Lower leg skin (tissue), 4 donors: ENCODE measurements around the gene PCA3. TPM values are rescaled to one million over a fixed set of nuclear protein-coding genes. Genes with fewer than 3 reads are reported as not detected.

Experiments
- DNase-seq, 2 donors: peaks; one replicate each; pipeline ENCODE4 v3.0.0-alpha.2; 2019; ENCODE audit warnings: low spot score in 2 of 2
- H3K4me3 ChIP-seq: fragments of 200-600 bp; sonication (generic); 2 replicates; pipeline ENCODE4 v1.5.1; 2017; ENCODE audit warnings: mild to moderate bottlenecking, low read depth; ENCODE audit not compliant: poor library complexity, severe bottlenecking
- POLR2A ChIP-seq, 2 donors: fragments of 450-650 bp; IDR thresholded peaks; one replicate each; pipeline ENCODE4 v1.6.1; 2016 to 2017; ENCODE audit warnings: antibody characterized with exemption in 2 of 2, mild to moderate bottlenecking in 1 of 2, moderate library complexity in 1 of 2
- WGBS, 2 donors: methylation state at CpG; one replicate each; pipeline ENCODE4 v1.1.5; 2018; 5-methylcytosine and 5-hydroxymethylcytosine counted together
- intact Hi-C: fragments of 100-400 bp; cut with DNase I; formaldehyde crosslinking; loops from one replicate; pipeline ENCODE4 v1.15.0; 2023; ENCODE audit warnings: low total_unique reads
- total RNA-seq, 4 donors: library from RNA; depleted of rRNA; stranded (reverse); fragments of >200 nt; gene quantifications; one replicate each; pipeline ENCODE4 v1.1.0, GENCODE V29; 2016
- TF ChIP-seq, protein P1 (sequence below), 3 donors: fragments of 450-650 bp; IDR thresholded peaks; one replicate each; pipeline ENCODE4 v1.5.1; 2016; ENCODE audit warnings: antibody characterized with exemption in 3 of 3, mild to moderate bottlenecking in 3 of 3, moderate library complexity in 2 of 3

Gene PCA3
- total RNA-seq, 4 donors from 2014 or later, result not detected

DNA sequence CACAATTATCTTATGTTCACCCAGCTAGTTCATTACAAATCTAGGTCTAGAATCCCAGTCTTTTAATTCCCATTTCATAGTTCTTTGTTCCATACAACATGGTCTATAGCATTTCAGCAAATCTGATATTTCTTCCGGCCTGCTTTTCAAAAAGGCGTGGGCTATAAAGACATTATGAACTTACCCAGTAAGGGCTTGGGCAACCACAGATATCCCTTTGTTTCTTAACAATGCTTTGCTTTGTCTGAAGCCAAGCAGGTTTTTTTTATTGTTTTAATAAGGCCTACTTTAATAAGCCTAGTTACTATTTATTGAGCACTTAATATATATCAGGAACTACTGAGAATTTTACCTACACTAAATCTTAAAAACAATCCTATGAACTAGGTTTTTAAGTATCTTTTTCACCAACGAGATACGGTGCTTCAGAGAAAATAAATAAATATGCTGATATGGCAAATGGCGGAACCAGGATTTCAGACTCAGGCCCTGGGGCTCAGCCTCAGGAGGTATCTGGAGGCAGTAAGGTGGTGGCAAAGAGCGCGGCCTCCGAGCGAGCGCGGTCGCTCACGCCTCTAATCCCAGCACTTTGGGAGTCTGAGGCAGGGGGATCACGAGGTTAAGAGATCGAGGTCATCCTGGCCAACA is 29.7 kb downstream of the PCA3 start:
- no peak for TF ChIP-seq POLR2A (IDR thresholded peaks at IDR 0.05)
- TF ChIP-seq, protein P1, sequence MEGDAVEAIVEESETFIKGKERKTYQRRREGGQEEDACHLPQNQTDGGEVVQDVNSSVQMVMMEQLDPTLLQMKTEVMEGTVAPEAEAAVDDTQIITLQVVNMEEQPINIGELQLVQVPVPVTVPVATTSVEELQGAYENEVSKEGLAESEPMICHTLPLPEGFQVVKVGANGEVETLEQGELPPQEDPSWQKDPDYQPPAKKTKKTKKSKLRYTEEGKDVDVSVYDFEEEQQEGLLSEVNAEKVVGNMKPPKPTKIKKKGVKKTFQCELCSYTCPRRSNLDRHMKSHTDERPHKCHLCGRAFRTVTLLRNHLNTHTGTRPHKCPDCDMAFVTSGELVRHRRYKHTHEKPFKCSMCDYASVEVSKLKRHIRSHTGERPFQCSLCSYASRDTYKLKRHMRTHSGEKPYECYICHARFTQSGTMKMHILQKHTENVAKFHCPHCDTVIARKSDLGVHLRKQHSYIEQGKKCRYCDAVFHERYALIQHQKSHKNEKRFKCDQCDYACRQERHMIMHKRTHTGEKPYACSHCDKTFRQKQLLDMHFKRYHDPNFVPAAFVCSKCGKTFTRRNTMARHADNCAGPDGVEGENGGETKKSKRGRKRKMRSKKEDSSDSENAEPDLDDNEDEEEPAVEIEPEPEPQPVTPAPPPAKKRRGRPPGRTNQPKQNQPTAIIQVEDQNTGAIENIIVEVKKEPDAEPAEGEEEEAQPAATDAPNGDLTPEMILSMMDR (IDR thresholded peaks at IDR 0.05), result no peak
- DNase-seq, result no peak
- intact Hi-C loops, result no loop called here
- 92 to 96% methylated on average over 15 of the region's 15 CpGs for WGBS, 2 donors
- no peak overlapping the region for H3K4me3 ChIP-seq

DNA sequence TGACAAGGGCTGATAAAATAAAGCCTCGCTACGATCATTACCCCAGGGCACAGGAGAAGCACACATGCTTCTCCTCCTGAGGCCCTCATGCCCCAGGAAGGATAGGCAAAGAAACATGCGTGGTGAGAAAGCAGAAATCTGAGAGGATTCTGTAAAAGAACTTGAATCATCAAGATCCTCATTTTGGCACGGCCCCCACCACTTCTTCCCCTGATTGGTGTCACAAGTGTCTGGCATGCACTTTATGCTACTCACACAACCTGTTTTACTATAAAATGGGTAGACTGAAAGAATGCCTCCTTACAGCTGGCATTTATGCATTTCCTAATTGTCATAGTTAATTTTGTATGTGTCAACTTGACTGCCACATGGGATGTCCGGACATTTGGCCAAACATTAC is 32.1 kb downstream of the PCA3 start:
- no peak for DNase-seq
- 61 to 66% methylated on average over 5 of the region's 5 CpGs for WGBS, 2 donors
- intact Hi-C loops, result no loop called here
- TF ChIP-seq POLR2A (IDR thresholded peaks at IDR 0.05), result no peak
- TF ChIP-seq, protein P1 (IDR thresholded peaks at IDR 0.05), result no peak
- no peak overlapping the region for H3K4me3 ChIP-seq

DNA sequence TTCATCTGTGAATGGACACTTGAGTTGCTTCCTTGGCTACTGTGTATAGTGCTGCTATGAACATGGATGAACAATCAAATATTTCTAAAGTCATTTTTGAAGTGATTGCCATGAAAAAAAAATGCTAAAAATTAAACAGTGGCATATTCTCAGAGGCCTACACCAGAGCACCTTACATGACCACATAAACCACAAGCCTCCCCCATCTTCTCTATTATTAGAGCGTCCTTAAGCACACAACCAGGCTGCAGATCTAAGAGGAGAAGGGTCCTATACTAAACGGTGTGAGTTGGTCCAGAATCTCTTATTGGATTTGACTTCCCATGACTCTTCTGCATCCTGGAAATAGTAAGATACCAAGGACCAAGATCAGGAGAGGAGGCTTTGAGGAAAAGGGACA is 34.3 kb downstream of the PCA3 start:
- intact Hi-C loops, result no loop called here
- TF ChIP-seq, protein P1 (IDR thresholded peaks at IDR 0.05), result no peak
- no peak for TF ChIP-seq POLR2A (IDR thresholded peaks at IDR 0.05)
- no peak overlapping the region for H3K4me3 ChIP-seq
- 79 to 82% methylated on average over 2 of the region's 2 CpGs for WGBS, 2 donors
- no peak for DNase-seq

DNA sequence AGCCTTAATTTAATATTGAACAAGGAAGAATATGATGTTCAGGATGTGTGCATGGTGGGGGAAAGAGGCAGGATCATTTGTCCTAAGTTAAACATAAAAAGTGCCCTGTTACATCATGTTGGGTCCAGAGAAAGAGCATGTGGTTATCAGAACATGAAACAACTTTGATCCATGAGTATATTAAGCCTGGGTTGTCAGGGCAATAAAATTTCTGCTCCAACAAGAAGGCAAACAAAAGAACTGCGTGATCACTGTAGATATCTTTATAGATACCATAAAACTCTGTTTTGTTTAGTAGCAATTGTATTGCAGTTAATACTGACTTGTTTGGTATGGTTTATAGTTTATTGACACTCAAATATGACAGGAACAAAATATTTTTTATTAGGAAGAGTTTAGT is 35.2 kb downstream of the PCA3 start:
- DNase-seq, result no peak
- 80 to 81% methylated on average over 1 of the region's 1 CpG for WGBS, 2 donors
- no peak overlapping the region for H3K4me3 ChIP-seq
- no peak for TF ChIP-seq POLR2A (IDR thresholded peaks at IDR 0.05)
- TF ChIP-seq, protein P1 (IDR thresholded peaks at IDR 0.05), result no peak
- intact Hi-C loops, result no loop called here

DNA sequence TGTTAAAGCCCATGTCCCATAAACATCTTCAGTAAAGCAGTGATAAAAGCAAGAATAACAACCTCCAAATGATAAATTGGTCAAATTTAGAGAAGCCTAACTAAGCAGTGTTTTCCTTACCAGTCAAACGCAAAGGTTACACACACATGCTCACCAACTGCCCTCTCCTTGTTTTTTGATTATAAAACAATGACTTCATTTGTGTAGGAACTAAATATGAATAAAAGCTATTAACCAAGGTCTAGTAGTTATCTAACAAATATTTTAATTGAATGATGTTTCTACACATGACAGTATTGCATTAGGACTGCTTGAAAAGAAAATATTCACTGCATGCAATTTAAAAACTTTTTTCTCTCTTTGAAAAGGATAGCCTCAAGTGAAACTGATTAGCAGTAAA is 36.7 kb downstream of the PCA3 start:
- 83 to 87% methylated on average over 1 of the region's 1 CpG for WGBS, 2 donors
- TF ChIP-seq, protein P1 (IDR thresholded peaks at IDR 0.05), result no peak
- no peak for TF ChIP-seq POLR2A (IDR thresholded peaks at IDR 0.05)
- no peak overlapping the region for H3K4me3 ChIP-seq
- no peak for DNase-seq
- intact Hi-C loops, result no loop called here

DNA sequence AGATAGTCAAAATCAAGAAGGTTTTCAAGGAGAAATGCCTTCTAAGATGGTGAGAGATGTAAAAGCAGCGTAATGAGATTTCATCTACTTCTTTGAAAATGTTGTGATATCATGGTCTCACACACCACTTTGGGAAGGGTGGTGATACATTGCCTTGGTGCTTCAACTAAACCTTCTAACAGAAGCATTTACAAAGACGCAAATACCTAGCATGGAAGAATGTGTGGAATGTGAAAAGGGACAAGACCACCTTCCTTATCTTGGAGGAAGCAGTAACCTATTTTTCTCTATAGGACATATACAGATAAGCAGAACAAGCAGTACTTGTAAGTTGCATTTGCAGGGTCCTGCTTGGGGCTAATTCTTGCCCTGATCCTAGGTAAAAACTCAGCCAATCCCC is 38.8 kb downstream of the PCA3 start:
- DNase-seq, result no peak
- TF ChIP-seq POLR2A (IDR thresholded peaks at IDR 0.05), result no peak
- TF ChIP-seq, protein P1 (IDR thresholded peaks at IDR 0.05), result no peak
- no peak overlapping the region for H3K4me3 ChIP-seq
- 80% methylated on average over 2 of the region's 2 CpGs for WGBS, 2 donors
- intact Hi-C loops, result no loop called here
